ENCODE data around the gene SAPCD2.

DNA sequence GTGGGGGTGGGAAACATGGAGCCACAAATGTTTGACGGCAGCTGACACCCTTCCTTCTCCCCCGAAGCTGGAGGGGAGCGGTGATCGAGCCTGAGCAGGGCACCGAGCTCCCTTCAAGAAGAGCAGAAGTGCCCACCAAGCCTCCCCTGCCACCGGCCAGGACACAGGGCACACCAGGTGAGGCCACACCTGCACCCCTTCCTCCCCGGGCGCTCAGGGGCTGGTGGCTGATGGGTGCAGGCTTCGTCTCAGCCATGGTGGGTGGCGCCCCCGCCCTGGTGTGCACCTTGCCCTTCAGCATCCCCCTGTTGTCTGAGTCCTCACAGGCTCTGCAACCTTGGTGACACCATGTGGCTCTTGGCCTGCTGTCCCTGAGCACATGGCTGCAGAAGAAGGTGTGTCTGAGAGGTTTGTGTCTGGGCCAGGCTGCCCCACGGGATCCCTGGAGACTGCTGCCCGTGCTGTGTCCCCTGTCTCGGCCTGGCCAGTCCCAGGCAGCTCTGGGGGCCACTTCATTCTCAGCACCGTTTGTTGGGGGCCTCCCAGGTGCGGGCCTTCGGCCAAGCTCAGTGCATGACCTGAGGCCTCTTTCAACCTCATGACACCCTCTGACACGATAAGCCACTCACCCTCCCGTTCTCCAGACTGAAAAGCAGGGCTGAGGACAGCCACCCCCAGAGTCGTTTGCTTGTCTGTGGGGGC, 27.6 kb upstream of the SAPCD2 start:
- TF ChIP-seq, protein P1, sequence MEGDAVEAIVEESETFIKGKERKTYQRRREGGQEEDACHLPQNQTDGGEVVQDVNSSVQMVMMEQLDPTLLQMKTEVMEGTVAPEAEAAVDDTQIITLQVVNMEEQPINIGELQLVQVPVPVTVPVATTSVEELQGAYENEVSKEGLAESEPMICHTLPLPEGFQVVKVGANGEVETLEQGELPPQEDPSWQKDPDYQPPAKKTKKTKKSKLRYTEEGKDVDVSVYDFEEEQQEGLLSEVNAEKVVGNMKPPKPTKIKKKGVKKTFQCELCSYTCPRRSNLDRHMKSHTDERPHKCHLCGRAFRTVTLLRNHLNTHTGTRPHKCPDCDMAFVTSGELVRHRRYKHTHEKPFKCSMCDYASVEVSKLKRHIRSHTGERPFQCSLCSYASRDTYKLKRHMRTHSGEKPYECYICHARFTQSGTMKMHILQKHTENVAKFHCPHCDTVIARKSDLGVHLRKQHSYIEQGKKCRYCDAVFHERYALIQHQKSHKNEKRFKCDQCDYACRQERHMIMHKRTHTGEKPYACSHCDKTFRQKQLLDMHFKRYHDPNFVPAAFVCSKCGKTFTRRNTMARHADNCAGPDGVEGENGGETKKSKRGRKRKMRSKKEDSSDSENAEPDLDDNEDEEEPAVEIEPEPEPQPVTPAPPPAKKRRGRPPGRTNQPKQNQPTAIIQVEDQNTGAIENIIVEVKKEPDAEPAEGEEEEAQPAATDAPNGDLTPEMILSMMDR (IDR thresholded peaks at IDR 0.05): no peak
- no peak for TF ChIP-seq POLR2A (IDR thresholded peaks at IDR 0.05)
